GM23248 (cell line): ENCODE data around the gene TRHDE.

Experiments
- EZH2 ChIP-seq: fragments of 200-600 bp; sonication (generic); IDR thresholded peaks from 2 replicates; pipeline ENCODE4 v1.6.1; 2018; ENCODE audit warnings: antibody characterized with exemption, mild to moderate bottlenecking; ENCODE audit not compliant: insufficient read depth, poor library complexity, severe bottlenecking
- EZH2phosphoT487 ChIP-seq: fragments of 200-600 bp; sonication (generic); IDR thresholded peaks from 2 replicates; pipeline ENCODE4 v1.6.1; 2018; ENCODE audit warnings: antibody characterized with exemption, moderate library complexity, mild to moderate bottlenecking, low read depth; ENCODE audit not compliant: insufficient read depth

- TF ChIP-seq EZH2 (no peak), EZH2phosphoT487 (no peak)
Observed at GRCh38 chr12:72694193-72694592, 422.0 kb downstream of the TRHDE start.
